ENCODE measurements around the gene KRTAP22-1. TPM values are rescaled to one million over a fixed set of nuclear protein-coding genes. Genes with fewer than 3 reads are reported as not detected.

The KRTAP22-1 gene
- total and polyA plus RNA-seq, 2 of the 8 experiments (the other 6 are each of a cell fraction or from before 2014, with no cell fraction given): not detected

GRCh38 chr21:30592140-30592539 lies 8.7 kb upstream of the KRTAP22-1 start, which contains the start of gene KRTAP6-3:
KRTAP6-3 (plus strand) TSS chr21:30592440; CDS start chr21:30592446, 6 bp downstream.
- Histone ChIP-seq H3K14ac (ENCODE audit: insufficient read length) (no peak within 1 kb of the TSS), H3K4ac (replicated peaks; ENCODE audit: insufficient read length, low read depth, low read length) (no peak within 1 kb of the TSS), H3K4me2 (ENCODE audit: insufficient read depth in 1 of 2, low read depth in 2 of 2, low read length in 2 of 2) (no peak within 1 kb of the TSS), H3K23ac (ENCODE audit: insufficient read length) (no peak within 1 kb of the TSS), H3K27ac (ENCODE audit: low read depth, low read length) (no peak within 1 kb of the TSS), H3K36me3 (ENCODE audit: control insufficient read depth in 2 of 4, insufficient read depth in 4 of 4, low read length in 3 of 4) (no peaks in the 10 kb centered on the region), H2BK120ac (replicated peaks; ENCODE audit: low read depth, low read length) (no peak within 1 kb of the TSS), H4K5ac (ENCODE audit: insufficient read length, low read depth, low read length) (no peak within 1 kb of the TSS), H2BK20ac (ENCODE audit: low read length) (no peak within 1 kb of the TSS), H4K8ac (ENCODE audit: extremely low read depth, insufficient read depth, low read length) (no peak within 1 kb of the TSS), H2BK15ac (ENCODE audit: low read length) (no peak within 1 kb of the TSS), H2BK12ac (ENCODE audit: low read depth, low read length) (no peak within 1 kb of the TSS), H3K79me2 (ENCODE audit: control insufficient read depth in 1 of 2, insufficient read depth in 2 of 2, low read length in 2 of 2) (no peaks in the 10 kb centered on the region), H3K79me1 (ENCODE audit: low read depth, low read length) (no peaks in the 10 kb centered on the region), H2BK5ac (ENCODE audit: low read depth, low read length) (no peak within 1 kb of the TSS), H3K4me1 (replicated peaks in 1 of 4; ENCODE audit: control insufficient read depth in 3 of 4, insufficient read depth in 4 of 4, low read length in 3 of 4) (no peaks in the 10 kb centered on the region), H3K18ac (ENCODE audit: extremely low read depth, low read length) (no peak within 1 kb of the TSS), H3K27me3 (replicated peaks in 1 of 4; ENCODE audit: control insufficient read depth in 3 of 4, extremely low read depth in 1 of 4, insufficient read depth in 3 of 4, low read length in 3 of 4) (no peaks in the 10 kb centered on the region), H4K91ac (replicated peaks; ENCODE audit: insufficient read length, low read length) (no peak within 1 kb of the TSS), H4K20me1 (replicated peaks in 1 of 2; ENCODE audit: control insufficient read depth in 1 of 2, insufficient read depth in 2 of 2, low read length in 2 of 2) (no peaks in the 10 kb centered on the region), H3K9me3 (ENCODE audit: insufficient read depth in 2 of 2, low read depth in 1 of 2, low read length in 1 of 2) (no peaks in the 10 kb centered on the region), H2AK5ac (ENCODE audit: low read depth, low read length) (no peak within 1 kb of the TSS), H3K4me3 (ENCODE audit: extremely low read depth in 1 of 4, insufficient read depth in 2 of 4, low read depth in 3 of 4, low read length in 4 of 4) (no peak within 1 kb of the TSS), H2AFZ (ENCODE audit: low read length) (no peak within 1 kb of the TSS), H3K56ac (replicated peaks; ENCODE audit: insufficient read length, low read depth, low read length) (no peak within 1 kb of the TSS), H3K9ac (replicated peaks in 1 of 4; ENCODE audit: extremely low read depth in 1 of 4, low read depth in 3 of 4, low read length in 3 of 4) (no peak within 1 kb of the TSS), H3K23me2 (ENCODE audit: low read depth, low read length) (no peaks in the 10 kb centered on the region)
- FAIRE-seq (no peak), DNase-seq (ENCODE audit: low read depth in 1 of 2, low spot score in 2 of 2) (no peak)
- TF ChIP-seq ATF3 (IDR thresholded peaks at IDR 0.05; ENCODE audit: insufficient read depth, low read depth, low read length) (no peak), HDAC2 (IDR thresholded peaks at IDR 0.05; ENCODE audit: borderline replicate concordance in 1 of 2, low read depth in 2 of 2, low read length in 2 of 2) (no peak), SRF (IDR thresholded peaks at IDR 0.05; ENCODE audit: low read depth, low read length) (no peak)
- POLR2A ChIA-PET (ENCODE audit: partially characterized antibody): no interaction called here
- 95% methylated on average over 4 of the region's 4 CpGs; no CpG with 5 or more reads in 1 of the 2 experiments for WGBS, 2 experiments (ENCODE audit: extremely low coverage in 1 of 2, insufficient coverage in 1 of 2, insufficient read length in 1 of 2, insufficient replicate concordance in 2 of 2, low coverage in 1 of 2, low lambda C conversion rate in 2 of 2, missing lambda C conversion rate in 1 of 2)
- CTCF ChIA-PET (ENCODE audit: partially characterized antibody): no interaction called here

Data from H1 (cell line).